IPS DF 6.9 (cell line): ENCODE measurements around the gene PPM1H.

Experiments
- DNase-seq: peaks from one replicate; pipeline ENCODE4 v3.0.0-alpha.2; 2013; ENCODE audit warnings: low read depth, low spot score
- H3K27ac ChIP-seq: one replicate; pipeline ENCODE4 v1.5.1; 2013; ENCODE audit warnings: low read length, control low read depth
- H3K27me3 ChIP-seq: 2 replicates; pipeline ENCODE4 v1.6.1; 2013; ENCODE audit warnings: mild to moderate bottlenecking, low read length; ENCODE audit not compliant: control insufficient read depth, insufficient read depth
- H3K36me3 ChIP-seq: 2 replicates; pipeline ENCODE4 v1.6.1; 2013; ENCODE audit warnings: low read length; ENCODE audit not compliant: control insufficient read depth, insufficient read depth
- H3K4me1 ChIP-seq: 2 replicates; pipeline ENCODE4 v1.6.1; 2013; ENCODE audit warnings: low read length; ENCODE audit not compliant: control insufficient read depth, insufficient read depth
- H3K4me3 ChIP-seq: 2 replicates; pipeline ENCODE4 v1.5.1; 2013; ENCODE audit warnings: mild to moderate bottlenecking, low read length
- H3K9me3 ChIP-seq: 2 replicates; pipeline ENCODE4 v1.6.1; 2013; ENCODE audit warnings: low read length, inconsistent platforms; ENCODE audit not compliant: control insufficient read depth, insufficient read depth
- WGBS: extraction: QIAGEN DNeasy Blood & Tissue Kit; methylation state at CpG from one replicate; pipeline ENCODE4 v1.1.7; 2013; ENCODE audit warnings: mixed read lengths, missing lambda C conversion rate; ENCODE audit not compliant: insufficient read length, insufficient coverage; 5-methylcytosine and 5-hydroxymethylcytosine counted together

Gene PPM1H

GRCh38 chr12:62934799-62935674 lies at the start of gene PPM1H:
Gene PPM1H (minus strand): TSS chr12:62935150. CDS start chr12:62934736, 414 bp downstream.
- WGBS, result no CpG with 5 or more reads among the region's 69 CpGs
- H3K9me3 ChIP-seq, result no peaks in the 10 kb centered on the region
- peak within 1 kb of the TSS; percentile 70 for H3K4me3 ChIP-seq
- peak; percentile 89 for DNase-seq
- H3K27me3 ChIP-seq, result no peaks in the 10 kb centered on the region
- H3K4me1 ChIP-seq, result peaks cover 3% of the 10 kb centered on the region; the same call in 1 of the 2 replicates
- H3K27ac ChIP-seq, result no peak within 1 kb of the TSS
- H3K36me3 ChIP-seq, result no peaks in the 10 kb centered on the region

GRCh38 chr12:62983594-62983993 lies 48.6 kb upstream of the PPM1H start:
- no peaks in the 10 kb centered on the region for H3K36me3 ChIP-seq
- H3K27me3 ChIP-seq, result no peaks in the 10 kb centered on the region
- H3K4me3 ChIP-seq, result no peak overlapping the region
- WGBS, result no CpG with 5 or more reads among the region's 4 CpGs
- DNase-seq, result peak; percentile 22
- H3K4me1 ChIP-seq, result no peaks in the 10 kb centered on the region
- no peaks in the 10 kb centered on the region for H3K9me3 ChIP-seq
- H3K27ac ChIP-seq, result no peak overlapping the region

DNA sequence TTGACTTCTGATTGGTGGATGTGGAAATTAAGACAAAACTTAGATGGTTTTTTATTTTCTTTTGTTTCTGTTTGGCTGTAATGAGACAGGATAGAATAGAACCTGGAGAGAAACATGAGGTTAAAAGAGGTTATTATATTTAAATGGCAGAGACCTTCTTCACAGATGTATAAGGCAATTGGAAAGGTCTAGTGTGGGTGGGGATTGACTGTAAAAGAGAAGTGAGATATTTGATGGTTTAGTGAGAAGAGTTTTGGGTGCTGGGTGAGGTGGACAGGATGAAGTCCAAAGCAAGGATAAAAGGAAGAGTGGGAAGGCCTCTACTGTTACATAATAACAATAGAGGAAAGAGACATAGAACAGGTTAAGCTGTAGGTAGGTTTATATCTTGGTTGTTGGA lies 43.8 kb upstream of the PPM1H start:
- H3K27me3 ChIP-seq, result no peaks in the 10 kb centered on the region
- no peak for DNase-seq

DNA sequence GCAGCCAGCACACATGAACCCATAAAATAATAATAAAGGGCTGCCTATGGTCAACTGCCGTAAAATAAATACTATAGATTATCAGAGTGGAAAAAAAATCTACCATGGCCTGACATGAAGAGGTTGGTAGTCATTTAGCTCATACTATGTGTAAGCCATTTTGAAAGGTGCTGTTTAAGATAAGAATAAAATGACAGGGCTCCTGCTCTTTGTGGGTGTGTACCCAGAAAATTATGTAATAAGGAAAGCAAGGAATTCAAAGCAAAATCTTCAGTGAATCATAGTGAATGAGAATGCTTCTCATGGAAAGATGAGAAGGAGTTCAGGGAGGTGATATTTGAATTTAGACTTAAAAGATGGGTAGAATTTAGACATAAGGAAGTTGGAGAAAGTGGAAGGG lies 42.9 kb upstream of the PPM1H start:
- Histone ChIP-seq H3K4me3 (no peak overlapping the region), H3K9me3 (no peaks in the 10 kb centered on the region), H3K4me1 (no peaks in the 10 kb centered on the region), H3K27me3 (no peaks in the 10 kb centered on the region), H3K36me3 (no peaks in the 10 kb centered on the region), H3K27ac (no peak overlapping the region)
- WGBS, result no CpG with 5 or more reads among the region's 1 CpG
- no peak for DNase-seq

More for the DNA sequence above, 43.8 kb upstream of the PPM1H start:
- Histone ChIP-seq H3K4me1 (no peaks in the 10 kb centered on the region), H3K9me3 (no peaks in the 10 kb centered on the region), H3K27ac (no peak overlapping the region), H3K36me3 (no peaks in the 10 kb centered on the region), H3K4me3 (no peak overlapping the region)

- H3K27me3 ChIP-seq, result no peaks in the 10 kb centered on the region
- H3K27ac ChIP-seq, result no peak overlapping the region
- DNase-seq, result no peak
- H3K4me1 ChIP-seq, result no peaks in the 10 kb centered on the region
- no peaks in the 10 kb centered on the region for H3K36me3 ChIP-seq
- H3K9me3 ChIP-seq, result no peaks in the 10 kb centered on the region
- no CpG with 5 or more reads among the region's 5 CpGs for WGBS
- no peak overlapping the region for H3K4me3 ChIP-seq
Observed at GRCh38 chr12:62977418-62977817, 42.5 kb upstream of the PPM1H start.

DNA sequence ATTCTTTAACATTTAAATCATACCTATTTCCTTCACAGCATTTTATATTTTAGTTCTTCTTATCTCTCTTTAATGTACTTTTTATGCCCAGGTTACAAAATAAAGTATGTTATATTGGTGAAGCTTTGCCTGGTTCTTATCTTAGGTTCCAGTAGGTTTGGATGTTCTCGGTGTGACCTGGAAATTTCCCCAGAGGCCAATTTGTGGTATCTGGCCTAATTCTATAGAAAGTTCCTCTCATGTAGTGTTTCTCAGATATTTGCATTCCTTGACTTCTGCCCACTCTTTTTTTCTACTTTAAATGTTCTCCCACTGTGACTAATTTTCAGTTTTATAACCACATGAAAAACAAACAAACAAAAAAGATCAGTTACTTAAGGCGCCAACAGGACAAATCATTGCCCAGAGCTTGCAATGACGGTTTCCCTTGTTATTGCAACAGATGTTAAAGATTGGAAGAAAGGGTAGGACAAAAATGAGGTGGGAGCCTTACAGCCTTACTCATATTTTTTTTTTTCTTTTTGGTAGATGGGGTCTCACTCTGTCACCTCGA lies 41.2 kb upstream of the PPM1H start:
- DNase-seq, result no peak
- Histone ChIP-seq H3K4me1 (no peaks in the 10 kb centered on the region), H3K9me3 (no peaks in the 10 kb centered on the region), H3K27ac (no peak overlapping the region), H3K27me3 (no peaks in the 10 kb centered on the region), H3K4me3 (no peak overlapping the region), H3K36me3 (no peaks in the 10 kb centered on the region)
- no CpG with 5 or more reads among the region's 4 CpGs for WGBS

DNA sequence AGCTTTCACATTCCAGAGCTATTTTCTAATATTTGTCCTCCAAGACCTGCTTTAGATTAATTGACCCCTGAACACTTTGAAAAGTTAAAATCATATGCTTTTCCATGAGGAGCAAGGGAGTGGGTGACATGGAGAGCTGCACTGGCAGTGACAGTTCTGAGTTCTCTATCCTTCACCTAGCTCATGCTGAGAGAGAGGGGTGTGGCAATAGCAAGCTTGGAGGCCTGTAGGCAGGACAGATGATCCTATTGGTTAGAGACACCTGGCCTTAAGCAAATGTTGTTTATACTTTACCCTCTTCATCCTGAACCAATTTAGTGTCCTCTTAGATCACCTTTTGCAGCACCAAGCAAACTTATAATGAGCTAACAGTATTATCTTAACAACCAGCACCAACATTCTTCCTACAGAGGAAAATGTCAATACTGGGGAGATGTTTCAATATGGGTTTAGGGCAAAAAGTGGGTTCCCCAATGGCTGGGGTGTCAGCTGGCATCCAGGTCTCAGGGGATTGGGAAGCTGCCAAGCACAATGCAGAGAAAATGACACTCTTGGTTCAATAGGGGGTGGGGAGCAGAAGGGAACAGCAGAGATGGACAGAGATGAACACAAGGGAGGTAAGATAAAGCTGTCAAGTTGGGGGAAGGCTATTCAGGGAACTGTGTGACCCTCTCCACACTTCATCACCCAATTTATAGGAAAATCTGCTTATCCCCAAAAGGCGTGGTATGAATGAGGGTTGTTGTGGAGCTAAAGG lies 37.0 kb upstream of the PPM1H start:
- DNase-seq, result no peak
- Histone ChIP-seq H3K4me3 (no peak overlapping the region), H3K4me1 (no peaks in the 10 kb centered on the region), H3K27me3 (no peaks in the 10 kb centered on the region), H3K36me3 (no peaks in the 10 kb centered on the region), H3K27ac (no peak overlapping the region), H3K9me3 (no peaks in the 10 kb centered on the region)
- WGBS, result no CpG with 5 or more reads among the region's 1 CpG

GRCh38 chr12:62969695-62970094 lies 34.7 kb upstream of the PPM1H start:
- WGBS, result no CpG with 5 or more reads among the region's 7 CpGs
- Histone ChIP-seq H3K27ac (no peak overlapping the region), H3K9me3 (no peaks in the 10 kb centered on the region), H3K4me1 (no peaks in the 10 kb centered on the region), H3K36me3 (no peaks in the 10 kb centered on the region), H3K4me3 (no peak overlapping the region), H3K27me3 (no peaks in the 10 kb centered on the region)
- no peak for DNase-seq

GRCh38 chr12:62967701-62968100 lies 32.8 kb upstream of the PPM1H start:
- Histone ChIP-seq H3K4me1 (no peaks in the 10 kb centered on the region), H3K36me3 (no peaks in the 10 kb centered on the region), H3K9me3 (no peaks in the 10 kb centered on the region), H3K4me3 (no peak overlapping the region), H3K27me3 (no peaks in the 10 kb centered on the region), H3K27ac (no peak overlapping the region)
- no CpG with 5 or more reads among the region's 2 CpGs for WGBS
- no peak for DNase-seq

DNA sequence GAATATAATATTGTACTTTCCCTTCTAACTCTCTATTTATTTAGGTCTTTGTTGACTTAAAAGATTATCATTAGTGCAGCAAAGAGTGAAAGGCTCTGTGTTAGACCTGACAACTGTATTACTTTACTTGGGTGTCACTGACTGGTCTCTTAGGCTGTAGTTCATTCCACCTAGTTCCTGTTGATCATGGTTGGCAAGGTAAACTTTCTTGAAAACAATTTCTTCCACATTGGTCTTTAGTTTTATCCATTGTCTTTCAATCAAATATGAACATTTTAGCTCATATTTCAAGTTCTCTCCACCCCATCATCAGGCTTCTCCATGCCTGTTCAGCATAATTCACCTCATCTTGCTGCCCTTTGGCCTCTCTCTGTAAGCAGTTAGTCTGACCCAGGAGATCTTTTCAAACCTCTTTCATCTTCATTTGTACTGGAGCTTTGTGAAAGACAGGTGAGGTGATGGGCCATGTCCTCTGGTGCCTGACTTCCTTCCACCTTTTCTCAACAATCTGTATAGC lies 32.1 kb upstream of the PPM1H start:
- Histone ChIP-seq H3K27me3 (no peaks in the 10 kb centered on the region), H3K36me3 (no peaks in the 10 kb centered on the region), H3K4me1 (no peaks in the 10 kb centered on the region), H3K27ac (no peak overlapping the region), H3K9me3 (no peaks in the 10 kb centered on the region), H3K4me3 (no peak overlapping the region)
- no peak for DNase-seq
